Smooth muscle cell (in vitro differentiated cells): ENCODE measurements around the gene KRT23. TPM values are rescaled to one million over a fixed set of nuclear protein-coding genes. Genes with fewer than 3 reads are reported as not detected.

Experiments used
- DNase-seq: peaks from one replicate; lab custom pipeline; 2025; ENCODE audit not compliant: unreplicated experiment; lab: John Stamatoyannopoulos, UW
- H2AFZ ChIP-seq: fragments of 200-600 bp; sonication (generic); 2 replicates; pipeline ENCODE4 v1.6.0; 2016; ENCODE audit warnings: antibody characterized with exemption, low read depth, mild to moderate bottlenecking
- H3F3A ChIP-seq: fragments of 200-600 bp; sonication (generic); 2 replicates; pipeline ENCODE4 v1.6.0; 2017; ENCODE audit warnings: antibody characterized with exemption, low read depth
- H3K27ac ChIP-seq: fragments of 200-600 bp; sonication (generic); 2 replicates; pipeline ENCODE4 v1.5.1; 2016; ENCODE audit warnings: low read depth, mild to moderate bottlenecking
- H3K27me3 ChIP-seq: fragments of 200-600 bp; sonication (generic); 2 replicates; pipeline ENCODE4 v1.6.1; 2016; ENCODE audit warnings: low read depth, mild to moderate bottlenecking
- H3K36me3 ChIP-seq: fragments of 200-600 bp; sonication (generic); 2 replicates; pipeline ENCODE4 v1.5.1; 2016; ENCODE audit warnings: low read depth
- H3K4me1 ChIP-seq: fragments of 200-600 bp; sonication (generic); 2 replicates; pipeline ENCODE4 v1.5.1; 2016; ENCODE audit warnings: low read depth
- H3K4me2 ChIP-seq: fragments of 200-600 bp; sonication (generic); 2 replicates; pipeline ENCODE4 v1.6.0; 2016; ENCODE audit warnings: mild to moderate bottlenecking
- H3K4me3 ChIP-seq: fragments of 200-600 bp; sonication (generic); 2 replicates; pipeline ENCODE4 v1.5.1; 2016; ENCODE audit warnings: mild to moderate bottlenecking
- H3K79me2 ChIP-seq: fragments of 200-600 bp; sonication (generic); 2 replicates; pipeline ENCODE4 v1.6.0; 2016; ENCODE audit warnings: low read depth, mild to moderate bottlenecking
- H3K9ac ChIP-seq: fragments of 200-600 bp; sonication (generic); 2 replicates; pipeline ENCODE4 v1.6.0; 2016; ENCODE audit warnings: low read depth
- H3K9me3 ChIP-seq: fragments of 200-600 bp; sonication (generic); replicated peaks from 2 replicates; pipeline ENCODE4 v1.5.1; 2016; ENCODE audit warnings: low read depth
- H4K20me1 ChIP-seq: fragments of 200-600 bp; sonication (generic); 2 replicates; pipeline ENCODE4 v1.6.0; 2016; ENCODE audit warnings: low read depth
- CTCF ChIP-seq: fragments of 200-600 bp; sonication (generic); IDR thresholded peaks from 2 replicates; pipeline ENCODE4 v1.5.1; 2017; ENCODE audit warnings: borderline replicate concordance, mild to moderate bottlenecking, antibody characterized with exemption; ENCODE audit not compliant: insufficient read depth, poor library complexity, severe bottlenecking
- WGBS: methylation state at CpG from one replicate; pipeline ENCODE4 v1.1.7; 2016; ENCODE audit warnings: low lambda C conversion rate; 5-methylcytosine and 5-hydroxymethylcytosine counted together
- polyA plus RNA-seq: library from polyadenylated mRNA; unstranded; fragments of >200 nt; fragmentation: Nextera tagmentation; extraction: Ambion mirVana; gene quantifications from 2 replicates; pipeline ENCODE4 v1.2.1, GENCODE V29; 2016
- total RNA-seq: library from RNA; depleted of rRNA; stranded (reverse); fragments of >200 nt; gene quantifications from 2 replicates; pipeline ENCODE4 v1.2.3, GENCODE V29; 2014

KRT23 gene
- total and polyA plus RNA-seq, 2 experiments from 2014 or later = 14.4 to 46.3 TPM

DNA sequence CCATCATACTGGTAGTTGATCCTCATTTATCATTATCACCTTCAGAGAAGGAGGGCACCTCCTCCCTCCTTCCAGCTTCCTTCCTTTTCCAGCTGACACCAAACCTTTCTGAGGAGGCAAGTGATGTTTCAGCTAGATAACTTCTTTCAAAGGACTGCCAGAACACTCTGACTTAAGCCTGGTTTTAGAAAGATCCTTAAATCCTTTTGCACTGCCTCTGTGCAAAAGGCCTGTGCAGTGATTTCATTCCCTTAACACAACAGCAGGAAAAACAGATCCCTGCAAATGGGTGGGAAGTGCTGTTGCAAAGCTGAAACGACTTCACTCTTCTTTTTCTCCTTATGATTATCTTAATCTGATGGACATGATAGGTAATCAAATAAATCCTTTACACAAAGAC is 7.1 kb upstream of the KRT23 start:
- H4K20me1 ChIP-seq = no peaks in the 10 kb centered on the region
- H3K9me3 ChIP-seq = no peaks in the 10 kb centered on the region
- no peak for TF ChIP-seq CTCF
- H3K36me3 ChIP-seq = no peaks in the 10 kb centered on the region
- H3K4me3 ChIP-seq = no peak overlapping the region
- H3F3A ChIP-seq = peaks cover 6% of the 10 kb centered on the region
- H3K9ac ChIP-seq = no peak overlapping the region
- no peak overlapping the region for H3K27ac ChIP-seq
- H3K27me3 ChIP-seq = no peaks in the 10 kb centered on the region
- peaks cover under 1% of the 10 kb centered on the region for H3K4me1 ChIP-seq
- WGBS = 13% methylated on average over 1 of the region's 1 CpG
- no peak overlapping the region for H3K4me2 ChIP-seq
- H2AFZ ChIP-seq = no peak overlapping the region
- no peaks in the 10 kb centered on the region for H3K79me2 ChIP-seq
- DNase-seq = no peak

GRCh38 chr17:40942553-40942952 is 5.1 kb upstream of the KRT23 start:
- no peak overlapping the region for H3K27ac ChIP-seq
- H3K9ac ChIP-seq = no peak overlapping the region
- DNase-seq = no peak
- 90% methylated on average over 3 of the region's 3 CpGs for WGBS
- peaks cover 6% of the 10 kb centered on the region for H3F3A ChIP-seq
- TF ChIP-seq CTCF = no peak
- no peaks in the 10 kb centered on the region for H3K79me2 ChIP-seq
- no peak overlapping the region for H2AFZ ChIP-seq
- no peaks in the 10 kb centered on the region for H3K27me3 ChIP-seq
- H3K36me3 ChIP-seq = no peaks in the 10 kb centered on the region
- no peaks in the 10 kb centered on the region for H4K20me1 ChIP-seq
- H3K4me2 ChIP-seq = no peak overlapping the region
- H3K4me1 ChIP-seq = peaks cover 1% of the 10 kb centered on the region
- H3K9me3 ChIP-seq = no peaks in the 10 kb centered on the region
- no peak overlapping the region for H3K4me3 ChIP-seq

- H3K4me1 ChIP-seq = peaks cover 10% of the 10 kb centered on the region
Observed at GRCh38 chr17:40940266-40940665, 2.8 kb upstream of the KRT23 start.

More at GRCh38 chr17:40940266-40940665, 2.8 kb upstream of the KRT23 start:
- H3K27ac ChIP-seq = no peak overlapping the region
- no peak overlapping the region for H2AFZ ChIP-seq
- peaks cover 6% of the 10 kb centered on the region for H3F3A ChIP-seq
- H3K27me3 ChIP-seq = no peaks in the 10 kb centered on the region
- H3K4me2 ChIP-seq = no peak overlapping the region
- no peaks in the 10 kb centered on the region for H3K79me2 ChIP-seq
- H3K36me3 ChIP-seq = no peaks in the 10 kb centered on the region
- no peak for TF ChIP-seq CTCF
- no peak overlapping the region for H3K4me3 ChIP-seq
- no peak for DNase-seq
- 83% methylated on average over 6 of the region's 6 CpGs for WGBS
- no peak overlapping the region for H3K9ac ChIP-seq
- no peaks in the 10 kb centered on the region for H4K20me1 ChIP-seq
- H3K9me3 ChIP-seq = no peaks in the 10 kb centered on the region
